DMS53 treated with DMSO at 0.1 percent for 48 hours (cell line): Measurements from ENCODE around the gene GEMIN5.

Source experiments
- DNase-seq: peaks from one replicate; lab custom pipeline; 2025; ENCODE audit not compliant: unreplicated experiment; lab: John Stamatoyannopoulos, UW

Gene GEMIN5

GRCh38 chr5:154849791-154850201, 88.2 kb downstream of the GEMIN5 start:
- no peak for DNase-seq

DNA sequence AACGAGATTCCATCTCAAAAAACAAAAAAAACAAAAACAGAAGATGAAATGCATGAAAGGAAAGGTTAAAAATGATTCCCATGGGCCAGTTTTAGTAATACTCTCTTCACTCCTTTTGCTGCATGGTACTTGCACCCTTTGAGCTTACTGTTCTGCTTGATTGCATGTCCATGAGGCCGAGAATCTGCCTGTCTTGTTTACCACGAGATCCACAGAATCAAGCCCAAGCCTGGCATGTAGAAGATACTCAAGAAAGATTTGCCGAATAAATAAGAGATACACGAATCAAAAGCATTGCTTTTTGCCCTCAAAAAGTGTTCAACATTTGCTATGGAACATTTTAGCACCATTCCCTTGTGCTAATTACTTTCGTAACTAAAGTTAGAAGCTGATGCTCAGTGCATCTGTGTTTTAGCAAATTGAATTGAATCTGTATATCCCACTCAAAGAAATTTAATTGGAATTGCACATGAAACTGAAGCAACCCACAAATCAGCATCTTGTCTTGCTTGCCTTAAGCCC, 88.7 kb downstream of the GEMIN5 start:
- DNase-seq: no peak

DNA sequence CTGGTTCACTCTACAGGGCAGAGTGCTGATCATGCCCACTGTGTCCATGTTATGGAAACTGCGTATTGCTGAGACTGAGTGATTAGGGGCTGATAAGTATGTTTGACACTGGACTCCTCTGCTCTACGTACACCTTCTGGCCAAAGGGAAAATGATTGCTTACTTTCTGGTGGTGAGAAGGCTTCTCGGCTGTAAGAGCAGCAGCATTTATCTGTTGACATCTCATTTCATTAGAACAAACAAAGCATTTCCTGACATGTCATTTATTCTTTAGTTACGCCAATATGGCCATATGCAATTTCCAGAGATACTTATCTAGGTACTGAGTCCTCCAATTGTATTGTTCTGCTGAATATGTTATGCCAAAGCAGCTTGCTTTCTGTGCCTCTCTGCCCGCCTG, 93.2 kb downstream of the GEMIN5 start:
- DNase-seq: peak; percentile 38

DNA sequence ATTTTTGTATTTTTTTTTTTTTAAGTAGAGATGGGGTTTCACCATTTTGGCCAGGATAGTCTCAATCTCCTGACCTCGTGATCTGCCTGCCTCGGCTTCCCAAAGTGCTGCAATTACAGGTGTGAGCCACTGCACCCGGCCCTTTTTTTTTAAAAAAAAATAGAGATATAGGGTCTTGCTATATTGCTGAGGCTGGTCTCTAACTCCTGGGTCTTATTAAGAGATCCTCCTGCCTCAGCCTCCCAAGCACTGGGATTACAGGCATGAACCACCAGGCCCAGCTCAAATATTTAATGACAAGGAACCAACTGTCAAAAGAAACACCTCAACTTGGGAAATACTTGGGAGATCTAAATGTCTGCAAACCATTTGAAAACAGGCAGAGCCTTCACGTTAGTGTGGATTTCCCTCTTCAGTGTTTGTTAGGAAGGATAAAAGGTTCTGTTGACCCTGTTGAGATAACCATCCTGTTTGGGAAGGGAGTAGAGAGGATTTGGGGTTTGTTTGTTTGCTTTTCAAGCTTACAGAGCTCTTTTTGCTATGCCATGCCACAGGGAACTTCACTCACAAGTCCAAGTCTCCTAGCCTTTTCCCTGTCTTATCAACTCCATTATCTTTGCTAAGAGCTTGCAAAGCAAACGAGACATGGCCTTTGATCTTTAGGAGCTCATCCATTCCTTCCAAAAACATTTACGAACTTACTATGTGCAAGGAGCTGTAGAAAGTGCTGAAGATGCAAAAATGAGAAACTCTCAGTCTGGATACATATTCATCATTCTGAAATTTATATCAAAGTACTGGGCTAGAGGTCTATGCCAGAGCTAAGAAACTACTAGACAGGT, 95.1 kb downstream of the GEMIN5 start:
- no peak for DNase-seq

DNA sequence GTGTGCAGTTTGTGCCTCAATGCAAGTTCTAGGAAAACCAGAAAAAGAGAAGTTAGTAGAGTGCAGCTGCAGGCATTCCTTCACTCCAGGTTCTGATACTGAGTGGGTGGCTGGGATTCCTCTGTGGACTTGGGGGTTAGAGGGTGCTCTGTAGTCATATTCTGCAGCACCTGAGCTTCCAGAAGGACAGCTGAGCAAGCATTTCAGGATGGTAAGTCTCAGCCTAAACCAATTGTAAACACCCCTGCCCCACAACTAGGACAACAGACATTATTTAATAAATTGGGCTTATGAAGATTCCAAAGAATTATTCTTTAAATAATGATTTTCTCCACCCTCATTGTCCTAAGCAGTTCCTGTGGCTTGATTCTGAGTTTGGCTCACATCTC, 96.7 kb downstream of the GEMIN5 start:
- no peak for DNase-seq

- no peak for DNase-seq
Observed at GRCh38 chr5:154840435-154841272, 97.4 kb downstream of the GEMIN5 start.
